ENCODE measurements around the gene PRSS38. TPM values are rescaled to one million over a fixed set of nuclear protein-coding genes. Genes with fewer than 3 reads are reported as not detected.
A peak's percentile ranks its signal among the peaks of the same experiment; 100 is the strongest.

PRSS38 gene
- total RNA-seq, 6 donors from 2014 or later = not detected

DNA sequence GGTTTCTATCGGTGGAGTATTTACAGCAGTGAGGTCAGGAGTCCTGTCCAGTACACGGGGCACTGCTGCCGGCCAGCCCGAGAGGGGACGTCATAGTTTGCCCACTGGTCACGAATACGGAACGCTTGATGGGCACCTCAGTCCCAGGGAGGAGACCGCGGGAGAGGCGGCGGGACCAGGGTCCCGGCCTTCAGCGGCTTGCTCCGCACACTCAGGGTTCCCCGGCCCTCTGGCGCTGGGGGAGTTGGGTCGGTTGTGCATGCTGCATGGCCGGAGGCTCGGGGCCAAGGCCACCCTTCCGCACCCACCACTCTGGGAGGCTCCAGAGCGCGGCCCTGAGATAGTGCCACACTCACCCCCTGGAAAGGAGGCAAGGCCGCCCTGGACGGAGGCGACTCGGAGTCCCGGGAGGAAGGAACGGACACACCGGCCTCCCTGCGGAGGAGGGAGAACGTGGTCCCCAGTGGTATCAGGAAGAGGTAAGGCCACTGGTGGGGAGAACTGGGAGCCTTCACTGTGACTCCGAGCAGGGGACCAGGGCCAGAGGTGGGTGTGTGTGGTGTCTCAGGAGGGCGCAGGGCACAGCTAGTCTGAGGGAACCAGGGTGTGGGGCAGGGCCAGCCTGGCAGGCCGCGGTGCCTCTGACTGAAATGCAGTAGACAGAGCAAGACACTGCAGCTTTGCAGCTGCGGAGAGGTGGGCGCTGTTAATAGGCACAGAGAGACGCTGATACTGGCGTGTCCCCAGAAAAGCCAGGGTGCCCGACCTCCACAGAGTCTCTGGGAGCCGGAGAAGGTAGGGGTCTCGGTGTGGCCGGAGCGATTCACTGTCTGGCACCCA lies 28.6 kb upstream of the PRSS38 start:
- peak in 1 of 2 donors; percentile 81 for DNase-seq
- H3K27me3 ChIP-seq = no peaks in the 10 kb centered on the region
- ATAC-seq (ENCODE audit: low FRiP score in 2 of 2) = peak; percentile 1 to 11
- H3K4me3 ChIP-seq = peak overlapping the region in 3 of 4 donors; percentile 59 to 66 (median 64)
- no peaks in the 10 kb centered on the region for H3K36me3 ChIP-seq
- H3K4me1 ChIP-seq = peaks cover 19 to 30% (median 23%) of the 10 kb centered on the region in 4 donors
- 32 to 44% methylated on average over 23 to 41 of the region's 45 CpGs for WGBS, 2 donors
- no peak for TF ChIP-seq POLR2A (IDR thresholded peaks at IDR 0.05)
- no peak for TF ChIP-seq EP300 (IDR thresholded peaks at IDR 0.05)
- TF ChIP-seq, protein P1, sequence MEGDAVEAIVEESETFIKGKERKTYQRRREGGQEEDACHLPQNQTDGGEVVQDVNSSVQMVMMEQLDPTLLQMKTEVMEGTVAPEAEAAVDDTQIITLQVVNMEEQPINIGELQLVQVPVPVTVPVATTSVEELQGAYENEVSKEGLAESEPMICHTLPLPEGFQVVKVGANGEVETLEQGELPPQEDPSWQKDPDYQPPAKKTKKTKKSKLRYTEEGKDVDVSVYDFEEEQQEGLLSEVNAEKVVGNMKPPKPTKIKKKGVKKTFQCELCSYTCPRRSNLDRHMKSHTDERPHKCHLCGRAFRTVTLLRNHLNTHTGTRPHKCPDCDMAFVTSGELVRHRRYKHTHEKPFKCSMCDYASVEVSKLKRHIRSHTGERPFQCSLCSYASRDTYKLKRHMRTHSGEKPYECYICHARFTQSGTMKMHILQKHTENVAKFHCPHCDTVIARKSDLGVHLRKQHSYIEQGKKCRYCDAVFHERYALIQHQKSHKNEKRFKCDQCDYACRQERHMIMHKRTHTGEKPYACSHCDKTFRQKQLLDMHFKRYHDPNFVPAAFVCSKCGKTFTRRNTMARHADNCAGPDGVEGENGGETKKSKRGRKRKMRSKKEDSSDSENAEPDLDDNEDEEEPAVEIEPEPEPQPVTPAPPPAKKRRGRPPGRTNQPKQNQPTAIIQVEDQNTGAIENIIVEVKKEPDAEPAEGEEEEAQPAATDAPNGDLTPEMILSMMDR (IDR thresholded peaks at IDR 0.05) = no peak
- TF ChIP-seq POLR2AphosphoS5 (IDR thresholded peaks at IDR 0.05) = no peak
- peak overlapping the region in 3 of 4 donors; percentile 55 to 76 (median 69) for H3K27ac ChIP-seq
- H3K9me3 ChIP-seq = no peaks in the 10 kb centered on the region

DNA sequence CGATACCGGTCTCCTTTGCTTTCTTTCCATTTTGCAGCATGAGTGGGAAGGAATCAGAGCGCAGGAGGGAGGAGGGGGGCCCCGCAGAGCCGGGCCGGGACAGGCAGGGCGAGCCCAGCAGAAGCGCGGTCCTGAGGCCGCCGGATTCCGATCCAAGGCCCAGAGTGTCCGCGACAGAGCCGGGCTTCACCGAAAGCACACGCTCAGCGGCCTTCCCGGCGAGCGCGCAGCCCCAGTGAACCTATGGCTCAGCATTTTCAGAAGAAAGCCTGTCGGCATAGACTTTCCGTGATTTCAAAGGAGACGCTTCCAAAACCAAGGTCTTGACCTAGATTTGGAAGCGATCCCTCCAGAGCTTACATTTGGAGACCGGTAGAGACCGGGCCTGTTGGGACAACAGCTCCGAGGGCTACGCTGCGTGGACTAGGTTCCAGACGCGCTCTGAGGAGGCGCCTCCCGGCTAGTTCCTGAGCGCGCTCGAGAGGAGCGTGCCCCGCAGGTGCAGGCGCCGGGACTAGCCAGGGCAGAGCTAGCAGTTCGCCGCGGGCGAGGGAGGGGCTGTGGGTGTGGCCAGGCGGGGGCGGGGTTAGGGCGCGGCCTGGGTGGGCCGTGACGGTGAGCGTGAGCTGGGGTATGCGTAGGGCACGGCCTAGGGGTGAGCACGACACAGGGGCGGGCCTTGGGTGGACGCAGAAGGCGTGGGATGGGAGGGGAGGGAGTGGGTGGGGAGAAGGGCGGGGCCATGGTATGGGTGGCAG lies 27.8 kb upstream of the PRSS38 start:
- no peak for TF ChIP-seq EP300 (IDR thresholded peaks at IDR 0.05)
- TF ChIP-seq, protein P1 (IDR thresholded peaks at IDR 0.05) = no peak
- peak in 1 of 2 donors; percentile 76 for TF ChIP-seq POLR2AphosphoS5 (IDR thresholded peaks at IDR 0.05)
- peak in 3 of 4 donors; percentile 20 to 73 (median 46) for TF ChIP-seq POLR2A (IDR thresholded peaks at IDR 0.05)
- peak overlapping the region; percentile 47 to 66 (median 62) for H3K4me3 ChIP-seq
- H3K27me3 ChIP-seq = no peaks in the 10 kb centered on the region
- ATAC-seq (ENCODE audit: low FRiP score in 2 of 2) (peak; percentile 93 to 97), DNase-seq (peak; percentile 97 to 99)
- 1% methylated on average over 50 of the region's 60 CpGs; no CpG with 5 or more reads in 1 of the 2 donors for WGBS, 2 donors
- H3K9me3 ChIP-seq = no peaks in the 10 kb centered on the region
- H3K4me1 ChIP-seq = peaks cover 19 to 30% (median 23%) of the 10 kb centered on the region in 4 donors
- H3K36me3 ChIP-seq = no peaks in the 10 kb centered on the region
- H3K27ac ChIP-seq = peak overlapping the region; percentile 55 to 76 (median 68)

DNA sequence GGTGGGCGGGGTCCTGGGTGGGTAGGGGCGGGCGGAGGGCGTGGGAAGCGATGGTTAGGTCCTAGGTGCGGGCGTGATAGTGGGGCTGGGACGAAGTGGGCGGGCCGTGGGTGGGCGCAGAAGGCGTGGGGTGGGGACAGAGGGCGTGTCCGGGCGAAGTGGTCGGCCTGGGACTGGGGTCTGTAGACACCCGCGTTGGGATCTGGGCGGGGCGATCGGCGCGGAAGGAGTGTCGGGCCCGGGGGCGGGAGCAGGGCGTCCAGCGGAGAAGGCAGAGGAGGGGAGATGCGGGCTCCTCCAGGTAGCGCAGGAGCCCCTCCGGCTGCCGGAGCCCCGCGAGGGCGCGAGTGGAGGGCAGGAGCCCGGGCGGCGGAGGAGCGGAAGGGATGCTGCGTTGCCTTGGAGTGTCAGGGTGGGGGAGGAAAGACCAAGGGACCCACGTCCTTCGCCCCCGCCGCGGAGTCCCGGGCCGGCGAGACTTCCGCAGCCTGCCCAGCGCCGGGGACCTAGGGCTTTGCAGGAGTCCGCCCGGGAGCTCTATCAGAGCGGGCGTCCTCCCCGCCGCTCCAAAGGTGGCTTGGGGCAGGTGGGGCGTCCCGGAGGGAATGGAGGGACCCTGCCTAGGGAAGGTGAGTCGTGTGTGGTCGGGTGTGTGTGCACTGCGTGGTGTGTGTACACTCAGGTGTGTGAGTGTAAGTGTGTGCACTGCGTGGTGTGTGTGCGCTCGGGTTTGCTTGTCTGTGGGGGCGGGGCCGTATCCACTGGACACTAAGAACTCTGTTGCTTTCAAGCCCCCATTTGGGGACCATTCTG lies 27.0 kb upstream of the PRSS38 start:
- 0 to 1% methylated on average over 15 to 55 of the region's 68 CpGs for WGBS, 2 donors
- Histone ChIP-seq H3K4me1 (peaks cover 19 to 30% (median 23%) of the 10 kb centered on the region in 4 donors), H3K36me3 (no peaks in the 10 kb centered on the region), H3K27ac (peak overlapping the region; percentile 44 to 76 (median 63)), H3K4me3 (peak overlapping the region; percentile 47 to 66 (median 62)), H3K9me3 (no peaks in the 10 kb centered on the region), H3K27me3 (no peaks in the 10 kb centered on the region)
- TF ChIP-seq POLR2AphosphoS5 (IDR thresholded peaks at IDR 0.05) (no peak), POLR2A (IDR thresholded peaks at IDR 0.05) (peak in 2 of 4 donors; percentile 23 to 45)
- ATAC-seq (ENCODE audit: low FRiP score in 2 of 2) = peak; percentile 74
- DNase-seq = peak; percentile 76 to 96

DNA sequence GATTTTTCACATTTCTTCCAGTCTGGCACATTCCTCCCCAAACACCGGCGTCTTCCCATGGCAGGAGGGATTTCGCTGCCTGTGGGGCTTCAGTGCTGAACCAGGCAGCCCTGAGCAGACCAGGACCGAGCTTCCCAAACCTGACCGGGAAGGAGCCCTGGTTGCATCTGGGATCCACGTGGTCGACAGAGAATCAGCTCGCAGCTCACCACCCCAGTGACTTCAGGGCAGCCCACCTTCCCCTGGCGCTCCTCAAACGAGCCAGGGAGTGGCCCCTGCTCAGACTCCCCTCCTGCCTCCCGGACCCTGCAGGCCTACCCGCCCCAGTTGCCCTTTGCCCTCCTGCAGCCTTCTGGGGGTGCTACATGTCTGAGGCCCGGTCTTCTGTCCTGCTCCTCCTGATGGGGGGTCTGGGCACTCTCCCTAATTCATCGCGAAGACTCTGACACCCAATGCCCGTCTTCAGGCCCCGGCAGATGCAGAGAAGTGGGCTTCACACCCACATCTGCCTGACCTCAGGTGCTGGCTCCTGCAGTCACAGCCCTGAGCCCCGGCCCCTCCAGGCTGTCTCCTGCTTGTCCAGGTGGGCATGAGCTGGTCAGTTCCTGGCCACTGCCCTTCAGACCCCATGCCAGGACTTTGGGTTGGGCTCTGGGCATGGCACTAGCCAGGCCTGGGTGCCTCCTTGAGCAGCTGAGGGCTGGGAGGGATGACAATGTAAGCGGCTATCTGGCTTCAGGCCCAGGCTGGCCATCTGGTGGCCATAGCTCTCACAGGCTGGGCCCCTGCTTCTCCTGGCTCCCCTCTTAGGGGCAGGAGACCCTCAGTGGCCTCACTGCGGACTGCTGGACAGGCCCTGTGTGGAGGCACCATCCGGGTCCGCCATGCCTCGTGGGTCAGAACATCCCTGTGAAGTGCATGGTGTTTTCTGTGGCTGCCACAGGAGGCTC lies 26.1 kb upstream of the PRSS38 start:
- ATAC-seq (ENCODE audit: low FRiP score in 2 of 2) = no peak
- Histone ChIP-seq H3K36me3 (no peaks in the 10 kb centered on the region), H3K9me3 (no peaks in the 10 kb centered on the region), H3K27ac (peak overlapping the region in 2 of 4 donors; percentile 60 to 76), H3K4me1 (peaks cover 21 to 30% (median 23%) of the 10 kb centered on the region in 4 donors), H3K27me3 (no peaks in the 10 kb centered on the region), H3K4me3 (peak overlapping the region in 3 of 4 donors; percentile 59 to 66 (median 64))
- TF ChIP-seq, protein P1 (IDR thresholded peaks at IDR 0.05) = peak in 1 of 6 experiments; percentile 12
- no peak for TF ChIP-seq EP300 (IDR thresholded peaks at IDR 0.05)
- WGBS, 2 donors = 79 to 85% methylated on average over 10 to 23 of the region's 23 CpGs
- DNase-seq = no peak
